IMR-90 (cell line): Measurements from ENCODE around the gene CXCR6. TPM values are rescaled to one million over a fixed set of nuclear protein-coding genes. Genes with fewer than 3 reads are reported as not detected.

Experiments
- ATAC-seq: fragments of 200-7000 bp; cut with Tn5 transposase; 2 replicates; pipeline ENCODE4 v1.9.1; 2020; ENCODE audit warnings: low read depth, mild to moderate bottlenecking, moderate library complexity
- BruUV-seq: library from RNA; stranded (reverse); fragments of 400-500 nt; replicated peaks from 2 replicates; lab custom pipeline; 2021; lab: Mats Ljungman, UMichigan
- CTCF ChIA-PET: fragments of 300-600 bp; formaldehyde crosslinking; extraction: SDS; loops from one replicate; lab custom pipeline; 2021; ENCODE audit warnings: antibody characterized with exemption; lab: Yijun Ruan, JAX
- POLR2A ChIA-PET: fragments of 300-600 bp; sonication (Branson Sonifier 250); formaldehyde crosslinking; loops from one replicate; lab custom pipeline; 2022; ENCODE audit warnings: antibody characterized with exemption; ENCODE audit not compliant: unreplicated experiment; lab: Charles Lee
- DNase-seq: peaks from one replicate; pipeline ENCODE4 v3.0.0; 2013
- H2AFZ ChIP-seq: replicated peaks from 2 replicates; pipeline ENCODE3; 2013; ENCODE audit warnings: low read length, mild to moderate bottlenecking; ENCODE audit not compliant: poor library complexity
- H2AK5ac ChIP-seq: 2 replicates; pipeline ENCODE4 v1.6.1; 2013; ENCODE audit warnings: low read depth, low read length, inconsistent platforms
- H2AK9ac ChIP-seq: replicated peaks from 2 replicates; pipeline ENCODE3; 2013; ENCODE audit warnings: mild to moderate bottlenecking, low read depth, low read length, moderate library complexity; ENCODE audit not compliant: poor library complexity
- H2BK120ac ChIP-seq: 2 replicates; pipeline ENCODE4 v1.6.1; 2013; ENCODE audit warnings: low read depth, low read length, inconsistent platforms
- H2BK15ac ChIP-seq: 3 replicates; pipeline ENCODE4 v1.6.1; 2013; ENCODE audit warnings: low read depth, low read length, inconsistent platforms
- H2BK20ac ChIP-seq: 2 replicates; pipeline ENCODE4 v1.6.1; 2013; ENCODE audit warnings: low read depth, mild to moderate bottlenecking, inconsistent platforms, low read length, moderate library complexity
- H2BK5ac ChIP-seq: 2 replicates; pipeline ENCODE4 v1.6.1; 2013; ENCODE audit warnings: mild to moderate bottlenecking, low read depth, low read length, inconsistent platforms; ENCODE audit not compliant: poor library complexity, severe bottlenecking
- H3K14ac ChIP-seq: replicated peaks from 2 replicates; pipeline ENCODE4 v1.6.1; 2013; ENCODE audit warnings: low read depth, low read length, inconsistent platforms
- H3K18ac ChIP-seq: 2 replicates; pipeline ENCODE4 v1.6.1; 2013; ENCODE audit warnings: low read depth, low read length, control low read depth
- H3K23ac ChIP-seq: 2 replicates; pipeline ENCODE4 v1.6.1; 2013; ENCODE audit warnings: low read depth, low read length, inconsistent platforms
- H3K27ac ChIP-seq: 2 replicates; pipeline ENCODE4 v1.5.1; 2013; ENCODE audit warnings: mild to moderate bottlenecking, control low read depth, low read length; ENCODE audit not compliant: insufficient read depth
- H3K27me3 ChIP-seq: 2 replicates; pipeline ENCODE4 v1.6.1; 2013; ENCODE audit warnings: low read length; ENCODE audit not compliant: control insufficient read depth, insufficient read depth
- H3K36me3 ChIP-seq: 2 replicates; pipeline ENCODE4 v1.6.1; 2013; ENCODE audit warnings: low read length, mixed read lengths; ENCODE audit not compliant: control insufficient read depth, insufficient read depth
- H3K4ac ChIP-seq: 2 replicates; pipeline ENCODE4 v1.6.1; 2013; ENCODE audit warnings: low read depth, low read length, inconsistent platforms
- H3K4me1 ChIP-seq: 2 replicates; pipeline ENCODE4 v1.6.1; 2013; ENCODE audit warnings: low read length, mixed read lengths; ENCODE audit not compliant: control insufficient read depth, insufficient read depth
- H3K4me2 ChIP-seq: 2 replicates; pipeline ENCODE4 v1.6.1; 2013; ENCODE audit warnings: low read depth, mild to moderate bottlenecking, control low read depth, low read length, moderate library complexity
- H3K4me3 ChIP-seq: 2 replicates; pipeline ENCODE4 v1.5.1; 2013; ENCODE audit warnings: low read depth, mild to moderate bottlenecking, control low read depth, low read length, moderate library complexity; ENCODE audit not compliant: insufficient read depth
- H3K56ac ChIP-seq: 2 replicates; pipeline ENCODE4 v1.6.1; 2013; ENCODE audit warnings: low read length, inconsistent platforms; ENCODE audit not compliant: insufficient read depth; ENCODE audit errors: extremely low read depth
- H3K79me1 ChIP-seq, 2 experiments: 2 replicates each; pipeline ENCODE4 v1.6.1; 2013; ENCODE audit warnings: low read length in 2 of 2, inconsistent platforms in 1 of 2, low read depth in 1 of 2
- H3K9ac ChIP-seq: 2 replicates; pipeline ENCODE4 v1.6.1; 2013; ENCODE audit warnings: low read depth, low read length, control low read depth
- H3K9me1 ChIP-seq: 2 replicates; pipeline ENCODE4 v1.6.1; 2013; ENCODE audit warnings: low read length, inconsistent platforms; ENCODE audit not compliant: insufficient read depth
- H3K9me3 ChIP-seq: 2 replicates; pipeline ENCODE4 v1.6.1; 2013; ENCODE audit warnings: low read length; ENCODE audit not compliant: control insufficient read depth, insufficient read depth
- H4K20me1 ChIP-seq: 2 replicates; pipeline ENCODE4 v1.6.1; 2013; ENCODE audit warnings: low read length, inconsistent platforms; ENCODE audit not compliant: insufficient read depth
- H4K5ac ChIP-seq: 2 replicates; pipeline ENCODE4 v1.6.1; 2013; ENCODE audit warnings: mild to moderate bottlenecking, low read depth, low read length, control low read depth
- H4K8ac ChIP-seq, 2 experiments: 2 replicates each; pipeline ENCODE4 v1.6.1; 2013; ENCODE audit warnings: low read depth in 2 of 2, low read length in 2 of 2, control low read depth in 1 of 2, inconsistent platforms in 1 of 2
- H4K91ac ChIP-seq: 2 replicates; pipeline ENCODE4 v1.6.1; 2013; ENCODE audit warnings: low read depth, low read length, inconsistent platforms; ENCODE audit not compliant: insufficient read depth
- BHLHE40 ChIP-seq: fragments of 150-350 bp; IDR thresholded peaks from 2 replicates; pipeline ENCODE4 v1.6.1; 2016; ENCODE audit warnings: mild to moderate bottlenecking, low read depth, low read length
- CEBPB ChIP-seq: IDR thresholded peaks from 2 replicates; pipeline ENCODE4 v1.6.1; 2012; ENCODE audit warnings: low read depth, low read length, improper control_type of control experiment
- NFE2L2 ChIP-seq: fragments of 150-350 bp; IDR thresholded peaks from 2 replicates; pipeline ENCODE4 v1.6.1; 2016; ENCODE audit warnings: low read depth, mild to moderate bottlenecking, low read length
- POLR2A ChIP-seq: IDR thresholded peaks from 2 replicates; pipeline ENCODE4 v1.6.1; 2012; ENCODE audit warnings: mild to moderate bottlenecking, low read depth, low read length
- WGBS, 2 experiments: methylation state at CpG; one replicate each; pipeline versions ENCODE4 v1.1.5 to v1.1.7; 2013; ENCODE audit warnings: missing lambda C conversion rate in 2 of 2; ENCODE audit not compliant: insufficient read length in 1 of 2; ENCODE audit errors: extremely low coverage in 2 of 2; 5-methylcytosine and 5-hydroxymethylcytosine counted together
- dilution Hi-C: fragments of 300-500 bp; cut with HindIII; formaldehyde crosslinking; loops from one replicate; pipeline ENCODE4 v1.14.3; 2018; ENCODE audit warnings: low sequenced_read_pairs; ENCODE audit not compliant: unreplicated experiment
- in situ Hi-C: fragments of 300-500 bp; cut with MboI; formaldehyde crosslinking; loops from 3 replicates; pipeline ENCODE4 v1.14.3; 2019; ENCODE audit warnings: low sequenced_read_pairs, inconsistent platforms, mixed read lengths
- intact Hi-C: fragments of 100-400 bp; cut with micrococcal nuclease; formaldehyde crosslinking; loops from 2 replicates; pipeline ENCODE4 v1.10.0; 2022
- polyA plus RNA-seq, 3 experiments: library from polyadenylated mRNA; depleted of rRNA; stranded (reverse); fragments of >200 nt; gene quantifications; 2 replicates each; pipeline ENCODE4 v1.2.3, GENCODE V29; 2012; ENCODE audit warnings: low replicate concordance in 1 of 3
- total RNA-seq: library from RNA; depleted of rRNA; stranded (reverse); fragments of >200 nt; gene quantifications from 2 replicates; pipeline ENCODE4 v1.2.3, GENCODE V29; 2012

CXCR6 gene
- total and polyA plus RNA-seq, 2 of the 4 experiments (the other 2 are of a cell fraction) = not detected

DNA sequence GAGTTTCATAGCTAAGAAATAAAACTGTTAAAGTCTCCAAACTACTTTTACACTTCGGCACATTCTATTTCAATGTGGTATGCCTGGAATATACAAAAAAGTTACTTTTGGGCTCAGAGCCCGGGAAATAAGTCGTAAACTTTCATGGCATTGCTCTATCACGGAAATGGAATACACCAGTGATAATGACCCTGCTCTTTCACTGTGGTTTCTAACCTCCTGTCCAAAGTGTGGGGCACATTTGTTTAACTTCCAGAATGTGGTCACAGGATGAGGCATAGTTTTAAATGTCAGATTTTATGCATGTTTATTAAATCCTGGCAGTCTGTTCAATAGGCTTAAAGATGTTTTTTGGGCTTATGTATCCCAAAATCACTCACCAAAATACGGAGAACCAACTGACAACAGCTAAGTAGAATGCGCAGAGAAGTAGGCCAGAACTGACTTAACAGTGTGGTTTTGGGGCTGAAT is 5.1 kb downstream of the CXCR6 start:
- no peak overlapping the region for H3K9ac ChIP-seq
- POLR2A ChIA-PET = interaction anchor here (1.0 kb wide), 1 partner anchor 20 kb away, joined by 3 read pairs; no protein-coding TSS in a partner anchor
- peak overlapping the region; percentile 69; the same call in 1 of the 2 replicates for H2AK5ac ChIP-seq
- H4K20me1 ChIP-seq = peaks cover 7% of the 10 kb centered on the region; the same call in 1 of the 2 replicates
- H3K14ac ChIP-seq = 0 out of 2 replicates have a peak overlapping the region, but pooled peaks have one; percentile 72
- H3K4me2 ChIP-seq = peak overlapping the region; percentile 47
- peaks cover 43% of the 10 kb centered on the region for H3K36me3 ChIP-seq
- H3K23ac ChIP-seq = peak overlapping the region; percentile 30; the same call in 1 of the 2 replicates
- H2BK15ac ChIP-seq = peak overlapping the region; percentile 2; the same call in 1 of the 3 replicates
- peak overlapping the region; percentile 77; the same call in 1 of the 2 replicates for H2BK120ac ChIP-seq
- H2AK9ac ChIP-seq = no peak overlapping the region
- CTCF ChIA-PET = interaction anchor here (1.0 to 2.8 kb wide), 3 partner anchors 129 to 430 kb away, joined by 3 to 9 read pairs (median 3); no protein-coding TSS in a partner anchor
- H3K79me1 ChIP-seq = peaks cover 0 to 4% of the 10 kb centered on the region in 2 experiments; a peak in 1 of 4 replicates
- H4K5ac ChIP-seq = peak overlapping the region; percentile 9; the same call in 1 of the 2 replicates
- H3K4ac ChIP-seq = peak overlapping the region; percentile 76
- H3K9me1 ChIP-seq = peaks cover 34% of the 10 kb centered on the region
- TF ChIP-seq POLR2A (no peak), NFE2L2 (peak; percentile 54; the same call in 1 of the 2 replicates), BHLHE40 (peak; percentile 39), CEBPB (peak; percentile 31; the same call in 1 of the 2 replicates)
- peak overlapping the region; percentile 82; the same call in 1 of the 2 replicates for H3K27ac ChIP-seq
- H3K56ac ChIP-seq = no peak overlapping the region
- H2BK20ac ChIP-seq = no peak overlapping the region
- H2BK5ac ChIP-seq = peak overlapping the region; percentile 76
- WGBS, 2 experiments = 0% methylated on average over 2 of the region's 6 CpGs; no CpG with 5 or more reads in 1 of the 2 experiments
- intact Hi-C loops = loop anchor here (2.0 kb wide), 2 partner anchors 24 to 38 kb away; no protein-coding TSS in a partner anchor
- H3K18ac ChIP-seq = peak overlapping the region; percentile 80; the same call in 1 of the 2 replicates
- H4K8ac ChIP-seq = no peak overlapping the region
- H2AFZ ChIP-seq = no peak overlapping the region
- BruUV-seq = no TSS peak
- no peaks in the 10 kb centered on the region for H3K9me3 ChIP-seq
- ATAC-seq = peak; percentile 88
- H3K4me1 ChIP-seq = peaks cover 37% of the 10 kb centered on the region
- H3K4me3 ChIP-seq = no peak overlapping the region
- peak; percentile 89 for DNase-seq
- in situ Hi-C loops = loop anchor here (10.0 kb wide), 1 partner anchor 426 kb away; the partner anchor contains the start of gene CCR5
- no peak overlapping the region for H4K91ac ChIP-seq
- H3K27me3 ChIP-seq = no peaks in the 10 kb centered on the region
- dilution Hi-C loops = no loop called here
